ENCODE results near the gene DGKA. TPM values are rescaled to one million over a fixed set of nuclear protein-coding genes. Genes with fewer than 3 reads are reported as not detected.

Gene DGKA
- total and polyA plus RNA-seq, 2 of the 13 experiments (the other 11 are each of a cell fraction or from before 2014, with no cell fraction given), result 2.4 to 5.4 TPM

DNA sequence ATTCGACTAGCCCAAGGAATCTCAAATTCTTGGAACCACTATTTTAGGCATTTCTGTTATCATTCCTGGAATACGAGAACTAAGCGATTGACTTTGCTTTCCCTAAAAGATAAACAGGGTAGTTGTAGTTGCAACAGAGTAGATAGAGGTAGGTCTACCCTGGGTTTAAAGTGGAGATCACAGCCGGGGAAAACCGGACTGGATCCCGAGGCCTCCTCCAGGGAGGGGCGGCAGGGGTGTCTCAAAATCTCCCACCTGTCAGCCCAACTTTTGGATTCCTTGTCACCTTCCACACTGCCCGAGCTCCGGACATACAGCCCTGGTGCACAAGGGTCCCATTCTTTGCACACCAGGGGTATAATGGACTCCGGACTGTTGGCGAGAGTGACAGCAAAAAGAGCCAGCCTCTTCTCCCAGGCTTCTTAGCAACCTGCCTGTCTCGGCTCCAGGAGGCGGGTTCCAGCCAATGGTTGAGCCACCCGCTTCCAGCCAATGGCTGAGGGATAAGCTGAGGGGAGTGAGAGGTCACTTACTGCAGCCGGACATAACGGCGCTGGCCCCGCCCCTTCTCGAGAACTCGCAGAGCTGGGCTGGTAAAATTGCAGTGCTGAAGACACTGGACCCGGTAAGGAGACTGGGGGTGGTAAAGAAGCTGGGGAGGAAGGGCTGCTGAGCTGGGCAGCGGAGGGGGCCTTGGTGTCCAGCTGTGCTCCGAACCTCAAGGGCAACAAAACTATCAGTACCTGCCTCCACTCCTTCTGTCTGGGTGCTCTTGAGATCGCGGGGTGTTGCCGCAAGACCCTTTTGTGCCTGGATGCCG lies 66.0 kb downstream of the DGKA start, which contains the start of gene SUOX (continued):
- TF ChIP-seq HDAC1 (CRISPR knock-in tag; IDR thresholded peaks at IDR 0.05), result peak; percentile 58; the same call in 1 of the 2 replicates
- TF ChIP-seq, protein P1, sequence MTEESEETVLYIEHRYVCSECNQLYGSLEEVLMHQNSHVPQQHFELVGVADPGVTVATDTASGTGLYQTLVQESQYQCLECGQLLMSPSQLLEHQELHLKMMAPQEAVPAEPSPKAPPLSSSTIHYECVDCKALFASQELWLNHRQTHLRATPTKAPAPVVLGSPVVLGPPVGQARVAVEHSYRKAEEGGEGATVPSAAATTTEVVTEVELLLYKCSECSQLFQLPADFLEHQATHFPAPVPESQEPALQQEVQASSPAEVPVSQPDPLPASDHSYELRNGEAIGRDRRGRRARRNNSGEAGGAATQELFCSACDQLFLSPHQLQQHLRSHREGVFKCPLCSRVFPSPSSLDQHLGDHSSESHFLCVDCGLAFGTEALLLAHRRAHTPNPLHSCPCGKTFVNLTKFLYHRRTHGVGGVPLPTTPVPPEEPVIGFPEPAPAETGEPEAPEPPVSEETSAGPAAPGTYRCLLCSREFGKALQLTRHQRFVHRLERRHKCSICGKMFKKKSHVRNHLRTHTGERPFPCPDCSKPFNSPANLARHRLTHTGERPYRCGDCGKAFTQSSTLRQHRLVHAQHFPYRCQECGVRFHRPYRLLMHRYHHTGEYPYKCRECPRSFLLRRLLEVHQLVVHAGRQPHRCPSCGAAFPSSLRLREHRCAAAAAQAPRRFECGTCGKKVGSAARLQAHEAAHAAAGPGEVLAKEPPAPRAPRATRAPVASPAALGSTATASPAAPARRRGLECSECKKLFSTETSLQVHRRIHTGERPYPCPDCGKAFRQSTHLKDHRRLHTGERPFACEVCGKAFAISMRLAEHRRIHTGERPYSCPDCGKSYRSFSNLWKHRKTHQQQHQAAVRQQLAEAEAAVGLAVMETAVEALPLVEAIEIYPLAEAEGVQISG (CRISPR knock-in tag; IDR thresholded peaks at IDR 0.05), result peak; percentile 27; the same call in 1 of the 2 replicates
- peak; percentile 52; the same call in 1 of the 2 replicates for TF ChIP-seq HOXA3 (CRISPR knock-in tag; IDR thresholded peaks at IDR 0.05)
- TF ChIP-seq ARNT (IDR thresholded peaks at IDR 0.05), result no peak
- peak; percentile 47; the same call in 1 of the 2 replicates for TF ChIP-seq SP5 (CRISPR knock-in tag; IDR thresholded peaks at IDR 0.05; ENCODE audit: borderline replicate concordance, low read depth)
- peak; percentile 39; the same call in 1 of the 2 replicates for TF ChIP-seq KMT2A (CRISPR knock-in tag; IDR thresholded peaks at IDR 0.05)
- peak; percentile 80 for TF ChIP-seq RXRA (CRISPR knock-in tag; IDR thresholded peaks at IDR 0.05)
- 0 out of 2 replicates have a peak, but pooled peaks have one; percentile 10 for TF ChIP-seq FOSL2 (CRISPR knock-in tag; IDR thresholded peaks at IDR 0.05)
- no peak for TF ChIP-seq HES4 (CRISPR knock-in tag; IDR thresholded peaks at IDR 0.05; ENCODE audit: borderline replicate concordance)
- TF ChIP-seq KAT2B (IDR thresholded peaks at IDR 0.05; ENCODE audit: borderline replicate concordance, low read depth, low read length), result no peak
- no peak for TF ChIP-seq PAWR (CRISPR knock-in tag; IDR thresholded peaks at IDR 0.05; ENCODE audit: borderline replicate concordance)
- TF ChIP-seq, protein P2, sequence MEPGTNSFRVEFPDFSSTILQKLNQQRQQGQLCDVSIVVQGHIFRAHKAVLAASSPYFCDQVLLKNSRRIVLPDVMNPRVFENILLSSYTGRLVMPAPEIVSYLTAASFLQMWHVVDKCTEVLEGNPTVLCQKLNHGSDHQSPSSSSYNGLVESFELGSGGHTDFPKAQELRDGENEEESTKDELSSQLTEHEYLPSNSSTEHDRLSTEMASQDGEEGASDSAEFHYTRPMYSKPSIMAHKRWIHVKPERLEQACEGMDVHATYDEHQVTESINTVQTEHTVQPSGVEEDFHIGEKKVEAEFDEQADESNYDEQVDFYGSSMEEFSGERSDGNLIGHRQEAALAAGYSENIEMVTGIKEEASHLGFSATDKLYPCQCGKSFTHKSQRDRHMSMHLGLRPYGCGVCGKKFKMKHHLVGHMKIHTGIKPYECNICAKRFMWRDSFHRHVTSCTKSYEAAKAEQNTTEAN (CRISPR knock-in tag; conservative IDR thresholded peaks at IDR 0.05), result peak; percentile 80
- no peak for TF ChIP-seq ZNF766 (CRISPR knock-in tag; IDR thresholded peaks at IDR 0.05; ENCODE audit: borderline replicate concordance)
- TF ChIP-seq TBX2 (CRISPR knock-in tag; IDR thresholded peaks at IDR 0.05; ENCODE audit: borderline replicate concordance), result peak; percentile 41; the same call in 1 of the 2 replicates
- TF ChIP-seq MAZ (IDR thresholded peaks at IDR 0.05; ENCODE audit: borderline replicate concordance, low read depth, low read length), result peak; percentile 25; the same call in 1 of the 2 replicates
- no peak; the same call in 1 of the 2 replicates for TF ChIP-seq MAZ (CRISPR knock-in tag; IDR thresholded peaks at IDR 0.05; ENCODE audit: low read depth)
- TF ChIP-seq NR2F6 (IDR thresholded peaks at IDR 0.05), result no peak
- peak; percentile 19; the same call in 1 of the 2 replicates for TF ChIP-seq NR2F6 (CRISPR knock-in tag; IDR thresholded peaks at IDR 0.05)
- TF ChIP-seq, protein P3, sequence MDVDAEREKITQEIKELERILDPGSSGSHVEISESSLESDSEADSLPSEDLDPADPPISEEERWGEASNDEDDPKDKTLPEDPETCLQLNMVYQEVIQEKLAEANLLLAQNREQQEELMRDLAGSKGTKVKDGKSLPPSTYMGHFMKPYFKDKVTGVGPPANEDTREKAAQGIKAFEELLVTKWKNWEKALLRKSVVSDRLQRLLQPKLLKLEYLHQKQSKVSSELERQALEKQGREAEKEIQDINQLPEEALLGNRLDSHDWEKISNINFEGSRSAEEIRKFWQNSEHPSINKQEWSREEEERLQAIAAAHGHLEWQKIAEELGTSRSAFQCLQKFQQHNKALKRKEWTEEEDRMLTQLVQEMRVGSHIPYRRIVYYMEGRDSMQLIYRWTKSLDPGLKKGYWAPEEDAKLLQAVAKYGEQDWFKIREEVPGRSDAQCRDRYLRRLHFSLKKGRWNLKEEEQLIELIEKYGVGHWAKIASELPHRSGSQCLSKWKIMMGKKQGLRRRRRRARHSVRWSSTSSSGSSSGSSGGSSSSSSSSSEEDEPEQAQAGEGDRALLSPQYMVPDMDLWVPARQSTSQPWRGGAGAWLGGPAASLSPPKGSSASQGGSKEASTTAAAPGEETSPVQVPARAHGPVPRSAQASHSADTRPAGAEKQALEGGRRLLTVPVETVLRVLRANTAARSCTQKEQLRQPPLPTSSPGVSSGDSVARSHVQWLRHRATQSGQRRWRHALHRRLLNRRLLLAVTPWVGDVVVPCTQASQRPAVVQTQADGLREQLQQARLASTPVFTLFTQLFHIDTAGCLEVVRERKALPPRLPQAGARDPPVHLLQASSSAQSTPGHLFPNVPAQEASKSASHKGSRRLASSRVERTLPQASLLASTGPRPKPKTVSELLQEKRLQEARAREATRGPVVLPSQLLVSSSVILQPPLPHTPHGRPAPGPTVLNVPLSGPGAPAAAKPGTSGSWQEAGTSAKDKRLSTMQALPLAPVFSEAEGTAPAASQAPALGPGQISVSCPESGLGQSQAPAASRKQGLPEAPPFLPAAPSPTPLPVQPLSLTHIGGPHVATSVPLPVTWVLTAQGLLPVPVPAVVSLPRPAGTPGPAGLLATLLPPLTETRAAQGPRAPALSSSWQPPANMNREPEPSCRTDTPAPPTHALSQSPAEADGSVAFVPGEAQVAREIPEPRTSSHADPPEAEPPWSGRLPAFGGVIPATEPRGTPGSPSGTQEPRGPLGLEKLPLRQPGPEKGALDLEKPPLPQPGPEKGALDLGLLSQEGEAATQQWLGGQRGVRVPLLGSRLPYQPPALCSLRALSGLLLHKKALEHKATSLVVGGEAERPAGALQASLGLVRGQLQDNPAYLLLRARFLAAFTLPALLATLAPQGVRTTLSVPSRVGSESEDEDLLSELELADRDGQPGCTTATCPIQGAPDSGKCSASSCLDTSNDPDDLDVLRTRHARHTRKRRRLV (CRISPR knock-in tag; IDR thresholded peaks at IDR 0.05), result peak; percentile 79; the same call in 1 of the 2 replicates
- TF ChIP-seq, protein P4, sequence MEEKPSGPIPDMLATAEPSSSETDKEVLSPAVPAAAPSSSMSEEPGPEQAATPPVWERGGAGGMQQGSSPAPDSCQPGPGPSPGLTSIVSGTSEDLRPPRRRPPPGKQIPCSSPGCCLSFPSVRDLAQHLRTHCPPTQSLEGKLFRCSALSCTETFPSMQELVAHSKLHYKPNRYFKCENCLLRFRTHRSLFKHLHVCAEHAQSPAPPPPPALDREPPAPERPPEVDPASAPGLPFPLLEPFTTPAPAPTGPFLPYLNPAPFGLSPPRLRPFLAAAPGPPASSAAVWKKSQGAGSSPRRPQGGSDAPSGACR (CRISPR knock-in tag; IDR thresholded peaks at IDR 0.05), result 0 out of 2 replicates have a peak, but pooled peaks have one; percentile 18
